C4-2B (cell line): ENCODE results near the gene IFNA5.

Source experiments
- CTCF ChIP-seq: fragments of 450-650 bp; conservative IDR thresholded peaks from 2 replicates; pipeline ENCODE4 v1.5.1; 2017; ENCODE audit warnings: mild to moderate bottlenecking
- ZFX ChIP-seq: fragments of 450-650 bp; IDR thresholded peaks from 2 replicates; pipeline ENCODE4 v1.6.1; 2017

GRCh38 chr9:21287280-21287679, 17.8 kb downstream of the IFNA5 start:
- TF ChIP-seq ZFX (no peak), CTCF (no peak)
